Fibroblast of pulmonary artery (primary cell): Measurements from ENCODE around the gene ZBTB16.

ENCODE experiments used
- DNase-seq: peaks from one replicate; pipeline ENCODE4 v3.0.0-alpha.2; 2010; ENCODE audit warnings: low read depth
- H3K4me3 ChIP-seq: replicated peaks from 2 replicates; pipeline ENCODE4 v1.5.1; 2011; ENCODE audit warnings: low read depth, mild to moderate bottlenecking, control low read depth, low read length, moderate library complexity
- TF ChIP-seq, protein P1 (sequence below): IDR thresholded peaks from 2 replicates; pipeline ENCODE4 v1.5.1; 2011; ENCODE audit warnings: mild to moderate bottlenecking, control low read depth, low read length, inconsistent platforms; ENCODE audit errors: missing control alignments

Gene ZBTB16

GRCh38 chr11:114137838-114138237, 78.3 kb downstream of the ZBTB16 start:
- H3K4me3 ChIP-seq = no peak overlapping the region
- DNase-seq = no peak
- TF ChIP-seq, protein P1, sequence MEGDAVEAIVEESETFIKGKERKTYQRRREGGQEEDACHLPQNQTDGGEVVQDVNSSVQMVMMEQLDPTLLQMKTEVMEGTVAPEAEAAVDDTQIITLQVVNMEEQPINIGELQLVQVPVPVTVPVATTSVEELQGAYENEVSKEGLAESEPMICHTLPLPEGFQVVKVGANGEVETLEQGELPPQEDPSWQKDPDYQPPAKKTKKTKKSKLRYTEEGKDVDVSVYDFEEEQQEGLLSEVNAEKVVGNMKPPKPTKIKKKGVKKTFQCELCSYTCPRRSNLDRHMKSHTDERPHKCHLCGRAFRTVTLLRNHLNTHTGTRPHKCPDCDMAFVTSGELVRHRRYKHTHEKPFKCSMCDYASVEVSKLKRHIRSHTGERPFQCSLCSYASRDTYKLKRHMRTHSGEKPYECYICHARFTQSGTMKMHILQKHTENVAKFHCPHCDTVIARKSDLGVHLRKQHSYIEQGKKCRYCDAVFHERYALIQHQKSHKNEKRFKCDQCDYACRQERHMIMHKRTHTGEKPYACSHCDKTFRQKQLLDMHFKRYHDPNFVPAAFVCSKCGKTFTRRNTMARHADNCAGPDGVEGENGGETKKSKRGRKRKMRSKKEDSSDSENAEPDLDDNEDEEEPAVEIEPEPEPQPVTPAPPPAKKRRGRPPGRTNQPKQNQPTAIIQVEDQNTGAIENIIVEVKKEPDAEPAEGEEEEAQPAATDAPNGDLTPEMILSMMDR = no peak

DNA sequence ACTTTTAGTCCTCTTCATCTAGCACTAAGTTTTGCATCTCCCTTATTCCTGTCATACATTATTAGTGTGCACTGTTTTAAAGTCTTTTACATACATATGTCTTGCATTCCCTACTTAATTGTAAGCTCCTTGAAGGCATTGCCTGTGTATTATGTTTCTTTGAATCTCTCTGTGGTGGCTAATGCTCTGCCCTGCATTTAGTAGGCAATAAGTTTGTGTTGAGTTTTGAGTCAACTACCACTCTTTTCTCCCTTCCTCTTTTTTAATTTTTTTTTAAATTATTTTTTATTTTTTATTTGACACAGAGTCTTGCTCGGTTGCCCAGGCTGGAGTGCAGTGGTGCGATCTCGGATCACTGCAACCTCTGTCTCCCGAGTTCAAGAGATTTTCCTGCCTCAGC, 78.9 kb downstream of the ZBTB16 start:
- no peak overlapping the region for H3K4me3 ChIP-seq
- TF ChIP-seq, protein P1 = no peak
- no peak for DNase-seq

GRCh38 chr11:114140826-114141225, 81.3 kb downstream of the ZBTB16 start:
- TF ChIP-seq, protein P1 = no peak
- DNase-seq = no peak
- no peak overlapping the region for H3K4me3 ChIP-seq

GRCh38 chr11:114141863-114142580, 82.5 kb downstream of the ZBTB16 start:
- no peak for DNase-seq
- TF ChIP-seq, protein P1 = no peak

DNA sequence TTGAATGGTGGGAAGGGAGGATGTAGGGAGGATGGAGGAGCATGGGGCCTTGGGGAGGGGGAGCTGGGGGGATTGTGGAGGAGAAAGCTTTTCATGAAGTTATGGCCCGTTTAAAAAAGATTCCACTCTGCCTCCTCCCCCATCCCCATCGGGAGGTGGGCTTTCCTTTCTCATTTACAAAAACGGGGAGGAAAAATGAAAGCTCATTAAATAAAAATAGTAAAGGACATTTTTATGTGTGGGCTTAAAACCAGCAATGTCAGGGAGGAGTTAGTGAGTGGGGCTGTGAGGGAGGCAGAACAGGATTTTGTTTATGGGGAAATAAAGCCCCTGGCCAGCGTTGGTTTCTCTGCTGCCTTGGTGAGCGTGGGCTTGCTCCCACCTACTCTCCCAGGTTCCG, 83.2 kb downstream of the ZBTB16 start:
- no peak for DNase-seq
- no peak overlapping the region for H3K4me3 ChIP-seq
- TF ChIP-seq, protein P1 = no peak

More at GRCh38 chr11:114141863-114142580, 82.5 kb downstream of the ZBTB16 start:
- no peak overlapping the region for H3K4me3 ChIP-seq

DNA sequence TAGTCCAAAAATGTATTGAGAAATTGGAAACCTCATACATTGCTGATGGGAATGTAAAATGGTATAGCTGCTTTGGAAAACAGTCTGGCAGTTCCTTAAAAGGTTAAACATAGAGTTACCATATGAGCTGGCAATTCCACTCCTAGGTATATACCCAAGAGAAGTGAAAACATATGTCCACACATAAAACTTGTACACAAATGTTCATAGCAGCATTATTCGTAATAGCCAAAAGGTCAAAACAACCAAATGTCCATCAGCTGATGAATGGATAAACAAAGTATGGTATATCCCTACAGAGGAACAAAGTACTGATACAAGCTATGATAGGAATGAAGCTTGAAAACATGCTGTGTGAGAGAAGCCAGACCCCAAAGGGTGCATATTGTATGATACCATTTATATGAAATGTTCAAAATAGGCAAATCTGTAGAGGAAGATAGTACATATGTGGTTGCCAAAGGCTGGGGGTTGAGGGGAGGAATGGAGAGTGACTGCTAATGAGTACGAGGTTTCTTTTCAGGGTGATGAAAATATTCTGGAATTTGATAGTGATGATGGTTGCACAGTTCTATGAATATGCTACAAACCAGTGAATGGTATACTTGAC, 85.8 kb downstream of the ZBTB16 start:
- no peak overlapping the region for H3K4me3 ChIP-seq
- no peak for DNase-seq
- TF ChIP-seq, protein P1 = no peak
